NCI-H1417 treated with DMSO at 0.1 percent for 48 hours (cell line): ENCODE data around the gene RPAIN.
A peak's percentile ranks its signal among the peaks of the same experiment; 100 is the strongest.

Experiments used
- DNase-seq: peaks from one replicate; lab custom pipeline; 2025; lab: John Stamatoyannopoulos, UW

RPAIN gene

DNA sequence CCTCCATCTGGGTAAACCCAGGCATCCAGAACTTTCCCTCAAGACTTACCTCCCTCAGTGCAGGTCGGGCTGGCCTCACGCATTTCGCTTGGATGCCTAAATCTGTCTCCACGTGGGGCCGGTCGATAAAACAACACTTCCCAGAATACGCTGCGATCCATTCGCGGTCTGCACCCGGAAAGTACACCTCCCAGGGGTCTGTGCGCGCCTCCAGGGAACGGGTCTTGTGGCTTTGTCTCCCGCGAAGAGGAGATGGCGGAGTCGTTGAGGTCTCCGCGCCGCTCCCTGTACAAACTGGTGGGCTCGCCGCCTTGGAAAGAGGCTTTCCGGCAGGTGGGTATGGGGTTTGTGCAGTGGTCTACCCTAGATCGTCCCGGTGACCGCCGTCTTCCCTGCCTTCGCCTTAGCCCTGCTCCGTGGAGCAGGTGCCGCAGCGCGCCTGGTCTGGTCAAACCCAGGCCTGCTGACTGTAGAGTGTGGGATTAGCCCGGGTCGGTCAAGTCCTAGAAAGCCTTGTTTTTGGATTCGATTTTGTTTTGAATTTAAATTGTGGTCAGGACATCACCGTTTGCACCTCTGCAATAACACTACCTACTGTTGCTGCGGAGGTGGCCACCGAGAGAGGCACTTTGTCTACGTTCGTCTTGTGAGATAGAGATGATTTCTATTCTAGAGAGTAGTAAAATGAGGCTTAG lies at the start of gene RPAIN:
RPAIN (plus strand) TSS at position 224 of the 695 bp plus-strand sequence; CDS start at position 253, 29 bp downstream.
- no peak for DNase-seq

DNA sequence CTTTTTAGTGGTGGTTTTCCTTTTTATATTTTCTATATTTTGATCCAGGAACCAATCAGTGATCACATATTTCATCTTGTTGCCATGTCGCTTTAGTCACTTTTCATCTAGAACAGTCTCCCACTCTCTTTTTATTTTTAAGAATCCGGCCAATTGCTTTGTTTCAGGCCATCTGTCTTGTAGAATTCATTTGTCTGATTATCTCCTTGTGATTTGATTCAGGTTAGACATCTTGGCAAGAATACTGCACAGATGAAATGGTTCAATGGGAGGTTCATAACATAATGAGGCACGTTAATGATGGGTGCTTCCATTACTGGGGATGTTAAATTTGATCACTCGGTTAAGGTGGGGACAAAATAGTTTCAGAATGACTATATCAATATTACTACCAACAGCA lies 49.6 kb upstream of the RPAIN start:
- no peak for DNase-seq

DNA sequence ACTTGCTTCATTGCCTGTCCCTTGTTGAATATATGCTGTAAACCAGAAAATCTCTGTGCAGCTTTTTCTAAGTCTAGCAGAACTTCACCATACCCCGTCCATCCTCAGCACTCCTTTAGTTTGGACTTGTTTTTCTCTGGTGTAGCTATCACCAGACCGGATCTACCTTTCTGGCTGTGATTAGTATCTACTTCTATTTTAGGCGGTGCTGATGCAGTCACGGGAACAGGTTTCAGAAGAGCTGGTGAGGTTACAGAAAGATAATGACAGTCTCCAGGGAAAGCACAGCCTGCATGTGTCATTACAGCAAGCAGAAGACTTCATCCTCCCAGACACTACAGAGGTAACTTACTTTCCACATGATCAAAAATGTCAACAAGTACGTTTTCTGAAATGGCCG lies 46.9 kb upstream of the RPAIN start:
- no peak for DNase-seq

DNA sequence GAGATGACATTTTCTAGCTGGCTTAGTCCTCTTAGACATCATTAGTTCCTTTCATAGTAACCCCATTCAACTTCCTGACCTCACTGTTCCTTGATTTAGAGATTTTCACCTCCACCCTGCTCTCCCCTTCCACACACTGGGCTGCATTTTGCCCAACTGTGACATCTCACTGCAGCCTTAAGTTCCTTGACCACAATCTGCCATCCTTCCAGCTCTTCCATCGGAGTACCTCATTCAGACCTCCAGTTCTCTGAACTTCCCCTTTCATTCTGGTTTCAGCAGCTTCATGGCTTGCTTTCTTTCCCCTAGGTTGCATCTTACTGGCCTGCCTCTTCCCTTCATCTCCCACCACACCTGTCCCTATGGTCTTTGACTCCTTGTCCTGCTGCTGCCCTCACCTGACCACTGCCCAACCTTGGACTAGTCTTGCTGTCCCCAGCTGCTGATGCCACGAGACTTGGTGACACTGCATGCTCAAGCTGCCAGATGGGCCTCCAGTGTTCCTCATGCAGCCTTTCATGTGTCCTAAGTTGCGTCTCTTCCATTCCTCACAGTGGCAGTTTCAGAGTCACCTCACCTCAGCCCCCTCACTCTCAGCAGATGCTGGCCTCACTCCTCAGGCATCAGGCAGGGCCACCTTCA lies 41.3 kb upstream of the RPAIN start:
- no peak for DNase-seq

GRCh38 chr17:5379351-5380107 lies 40.5 kb upstream of the RPAIN start:
- no peak for DNase-seq

DNA sequence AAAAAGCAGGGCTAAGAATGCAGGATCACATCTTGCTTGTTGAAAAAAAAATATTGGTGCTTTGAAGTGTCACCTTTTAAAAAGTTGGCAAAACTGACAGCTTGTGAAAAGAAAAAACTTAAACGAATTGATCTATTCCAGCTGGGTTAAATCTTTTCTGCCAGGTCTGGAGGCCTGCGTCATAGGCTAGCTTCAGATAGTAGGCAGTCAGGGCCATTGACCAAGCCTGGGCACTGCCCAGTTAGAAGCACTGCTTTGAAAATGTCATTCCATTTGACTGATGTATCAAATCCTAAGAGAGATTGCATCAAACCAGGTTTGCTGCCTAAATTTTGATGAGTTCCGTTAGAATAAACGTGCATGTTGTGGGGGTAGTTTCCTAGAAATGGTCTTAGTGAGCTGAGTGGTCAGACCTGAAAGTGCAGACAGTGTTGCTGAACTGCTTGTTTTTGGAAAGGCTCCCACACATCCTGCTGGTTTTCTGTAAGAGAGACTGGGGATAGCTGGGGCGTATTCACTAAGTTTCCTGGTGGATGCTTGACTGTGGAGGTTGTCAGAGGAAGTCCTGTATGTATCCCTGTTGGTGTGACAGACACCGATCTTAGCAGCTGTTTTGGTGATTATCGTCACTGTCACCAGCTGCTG lies 39.4 kb upstream of the RPAIN start:
- DNase-seq, result no peak

GRCh38 chr17:5381542-5381941 lies 38.4 kb upstream of the RPAIN start:
- DNase-seq, result no peak

- DNase-seq, result no peak
Observed at GRCh38 chr17:5391678-5392077, 28.3 kb upstream of the RPAIN start.

DNA sequence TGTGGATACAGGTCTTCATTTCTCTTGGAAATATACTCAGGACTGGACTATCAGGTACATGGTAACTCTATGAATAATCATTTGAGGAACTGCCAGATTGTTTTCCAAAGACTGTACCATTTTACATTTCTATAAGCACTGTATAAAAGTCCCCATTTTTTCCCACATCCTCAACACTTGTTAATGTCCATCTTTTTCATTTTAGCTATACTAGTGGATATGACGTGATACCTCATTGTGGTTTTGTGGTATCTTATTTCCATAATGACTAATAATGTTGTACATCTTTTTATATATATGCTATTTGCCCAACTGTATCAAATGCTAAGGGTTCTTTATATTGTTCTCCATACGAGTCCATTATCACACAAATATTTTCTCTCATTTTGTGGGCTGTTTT lies 23.4 kb upstream of the RPAIN start:
- no peak for DNase-seq

DNA sequence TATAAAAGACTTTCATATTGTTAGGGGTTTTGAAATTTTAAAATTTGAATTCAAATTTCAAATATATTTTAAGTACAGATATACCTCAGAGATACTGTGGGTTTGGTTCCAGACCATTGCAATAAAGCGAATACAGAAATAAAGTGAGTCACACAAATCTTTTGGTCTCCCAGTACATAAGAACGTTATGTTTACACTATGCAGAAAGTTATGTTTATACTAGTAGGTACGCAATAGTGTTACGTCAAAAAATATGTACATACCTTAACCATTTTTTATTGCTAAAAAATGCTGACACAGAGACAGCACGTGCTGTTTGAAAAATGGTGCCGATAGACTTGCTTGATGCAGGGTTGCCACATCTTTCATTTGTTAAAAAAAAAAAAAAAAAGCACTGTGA lies 20.2 kb upstream of the RPAIN start:
- DNase-seq, result no peak

GRCh38 chr17:5405400-5405799 lies 14.6 kb upstream of the RPAIN start:
- no peak for DNase-seq

DNA sequence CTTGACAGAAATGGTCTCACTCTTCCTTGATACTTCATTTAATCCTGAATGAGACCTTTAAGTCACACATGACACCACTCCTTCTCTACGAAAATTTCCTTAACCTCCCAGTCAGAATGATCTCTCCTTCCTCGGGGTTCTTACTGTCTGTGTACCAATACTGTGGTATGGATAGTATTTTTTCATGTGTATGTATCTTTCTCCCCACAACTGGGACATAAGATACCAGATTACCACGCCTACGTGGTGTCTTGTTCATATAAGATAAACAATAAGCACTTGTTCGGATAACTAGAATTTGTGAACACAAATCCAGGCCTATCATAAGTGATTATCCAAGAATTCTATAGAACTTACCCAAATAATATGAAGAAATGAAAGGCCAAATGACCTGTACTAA lies 11.8 kb upstream of the RPAIN start:
- no peak for DNase-seq

GRCh38 chr17:5410594-5411272 lies 9.2 kb upstream of the RPAIN start:
- no peak for DNase-seq

GRCh38 chr17:5413682-5414081 lies 6.3 kb upstream of the RPAIN start:
- DNase-seq, result no peak

DNA sequence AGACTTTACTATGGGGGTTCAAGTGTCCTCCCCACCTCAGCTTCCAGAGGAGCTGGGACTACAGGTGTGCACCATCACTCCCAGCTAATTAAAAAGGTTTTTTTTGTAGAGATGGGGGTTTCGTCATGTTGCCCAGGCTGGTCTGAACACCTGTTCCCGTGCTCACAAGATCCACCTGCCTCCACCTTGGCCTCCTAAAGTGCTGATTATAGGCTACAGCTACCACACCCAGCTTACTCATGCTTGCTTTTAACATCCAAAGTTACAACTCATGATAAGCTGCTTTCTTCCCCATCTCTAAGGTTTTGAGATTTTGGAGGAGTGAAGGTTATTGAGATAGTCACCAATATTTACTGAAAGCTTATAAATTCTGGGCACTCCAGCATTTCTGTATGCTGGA lies 3.1 kb upstream of the RPAIN start:
- DNase-seq, result no peak

- DNase-seq, result no peak
Observed at GRCh38 chr17:5418858-5419355, 1.1 kb upstream of the RPAIN start.

- peak; percentile 89 for DNase-seq
Observed at GRCh38 chr17:5419356-5419958, 525 bp upstream of the RPAIN start, which contains the start of gene NUP88. Gene NUP88 (minus strand): TSS chr17:5419662. CDS start chr17:5419650, 12 bp downstream.

- DNase-seq, result no peak
Observed at GRCh38 chr17:5422505-5422904, 2.5 kb downstream of the RPAIN start.

DNA sequence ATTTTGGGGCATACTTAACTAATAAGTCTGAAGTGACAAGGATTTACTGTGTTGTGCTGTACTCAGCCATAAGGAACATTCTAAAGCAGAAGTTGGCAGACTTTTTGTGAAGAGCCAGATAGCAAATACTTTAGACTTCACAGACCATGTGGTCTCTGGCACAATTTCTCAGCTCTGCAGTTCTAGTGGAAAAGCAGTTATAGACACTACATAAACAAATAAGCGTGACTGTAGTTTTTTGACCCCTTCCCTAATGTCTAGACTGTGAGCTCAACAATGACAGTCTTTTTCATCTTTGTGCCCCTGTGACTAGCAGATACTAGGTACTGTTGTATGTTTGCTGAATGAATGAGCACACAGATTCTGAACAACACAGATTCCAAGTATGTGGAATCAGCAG lies 4.9 kb downstream of the RPAIN start:
- DNase-seq, result no peak

- DNase-seq, result no peak
Observed at GRCh38 chr17:5425826-5426225, 5.8 kb downstream of the RPAIN start.

DNA sequence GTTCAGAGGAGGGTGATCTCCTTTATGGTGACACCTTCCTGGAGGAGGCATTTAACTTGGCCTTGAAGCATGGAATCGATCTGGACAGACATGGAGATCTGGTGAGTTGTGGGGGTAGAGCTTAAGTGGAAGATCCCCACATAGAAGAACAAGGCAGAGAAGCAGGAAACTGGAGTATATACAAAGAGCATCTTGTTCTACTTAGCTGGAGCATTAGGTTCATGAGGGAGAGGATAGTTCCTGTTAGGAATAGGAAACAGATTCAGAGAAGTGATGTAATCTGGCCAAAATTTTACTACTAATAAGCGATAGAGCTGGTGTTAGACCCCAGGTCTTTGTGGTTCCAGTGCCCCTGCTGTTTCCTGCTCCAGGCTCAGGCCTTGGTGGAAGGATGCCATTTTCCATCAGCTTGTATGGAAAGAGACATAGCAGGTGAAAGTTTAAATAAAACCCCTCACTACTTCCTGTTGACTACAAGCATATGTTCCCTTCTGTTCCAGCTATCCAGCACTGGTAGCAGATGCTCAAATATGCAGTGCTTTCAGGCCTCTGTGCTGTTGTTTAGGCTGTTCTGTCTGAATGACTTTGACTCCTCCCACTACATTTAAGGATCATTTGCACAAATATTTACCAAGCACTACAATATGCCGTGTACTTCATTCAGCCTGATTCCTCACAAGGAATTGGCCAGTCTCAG lies 9.4 kb downstream of the RPAIN start:
- DNase-seq, result no peak
